Parathyroid adenoma (tissue), 2 donors: ENCODE measurements around the gene IL10.

Experiments
- H2AFZ ChIP-seq: fragments of 300-600 bp; sonication (generic); one replicate; pipeline ENCODE4 v1.7.0; 2017; ENCODE audit warnings: antibody characterized with exemption, mild to moderate bottlenecking
- H3K27ac ChIP-seq: fragments of 300-600 bp; sonication (generic); one replicate; pipeline ENCODE4 v1.7.0; 2017
- H3K27me3 ChIP-seq: fragments of 300-600 bp; sonication (generic); one replicate; pipeline ENCODE4 v1.7.0; 2017; ENCODE audit warnings: low read length; ENCODE audit not compliant: control insufficient read depth, insufficient read depth
- H3K36me3 ChIP-seq: fragments of 300-600 bp; sonication (generic); one replicate; pipeline ENCODE4 v1.7.0; 2017; ENCODE audit warnings: low read length; ENCODE audit not compliant: control insufficient read depth, insufficient read depth
- H3K4me1 ChIP-seq: fragments of 300-600 bp; sonication (generic); one replicate; pipeline ENCODE4 v1.7.0; 2017; ENCODE audit warnings: control low read depth
- H3K4me2 ChIP-seq: fragments of 300-600 bp; sonication (generic); one replicate; pipeline ENCODE4 v1.7.0; 2017; ENCODE audit warnings: low read length
- H3K4me3 ChIP-seq: fragments of 300-600 bp; sonication (generic); one replicate; pipeline ENCODE4 v1.7.0; 2017; ENCODE audit warnings: low read depth, low read length
- H3K79me2 ChIP-seq: fragments of 300-600 bp; sonication (generic); one replicate; pipeline ENCODE4 v1.7.0; 2017; ENCODE audit warnings: control low read depth
- H3K9ac ChIP-seq: fragments of 300-600 bp; sonication (generic); one replicate; pipeline ENCODE4 v1.7.0; 2017; ENCODE audit warnings: mild to moderate bottlenecking
- H3K9me3 ChIP-seq: fragments of 300-600 bp; sonication (generic); one replicate; pipeline ENCODE4 v1.7.0; 2017; ENCODE audit warnings: low read length; ENCODE audit not compliant: control insufficient read depth
- TF ChIP-seq, protein P1 (sequence below): fragments of 300-600 bp; sonication (generic); IDR thresholded peaks from one replicate; pipeline ENCODE4 v1.7.0; 2017; ENCODE audit warnings: antibody characterized with exemption, mild to moderate bottlenecking
- donor health status: primary hyperparathyroidism.

IL10 gene

DNA sequence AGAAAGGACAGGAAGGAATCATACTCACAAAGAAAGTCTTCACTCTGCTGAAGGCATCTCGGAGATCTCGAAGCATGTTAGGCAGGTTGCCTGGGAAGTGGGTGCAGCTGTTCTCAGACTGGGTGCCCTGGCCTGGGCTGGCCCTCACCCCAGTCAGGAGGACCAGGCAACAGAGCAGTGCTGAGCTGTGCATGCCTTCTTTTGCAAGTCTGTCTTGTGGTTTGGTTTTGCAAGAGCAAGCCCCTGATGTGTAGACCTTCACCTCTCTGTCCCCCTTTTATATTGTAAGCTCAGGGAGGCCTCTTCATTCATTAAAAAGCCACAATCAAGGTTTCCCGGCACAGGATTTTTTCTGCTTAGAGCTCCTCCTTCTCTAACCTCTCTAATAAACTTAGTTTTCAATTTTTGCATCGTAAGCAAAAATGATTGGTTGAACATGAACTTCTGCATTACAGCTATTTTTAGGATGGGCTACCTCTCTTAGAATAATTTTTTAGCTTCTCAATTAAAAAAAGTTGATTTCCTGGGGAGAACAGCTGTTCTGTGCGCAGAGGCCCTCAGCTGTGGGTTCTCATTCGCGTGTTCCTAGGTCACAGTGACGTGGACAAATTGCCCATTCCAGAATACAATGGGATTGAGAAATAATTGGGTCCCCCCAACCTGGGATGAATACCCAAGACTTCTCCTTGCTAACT, at the start of gene IL10:
Gene IL10, minus strand, starts transcription at position 252 of the 695 bp plus-strand sequence. Its CDS starts 59 bp downstream, at position 193.
- Histone ChIP-seq H3K4me2 (no peak within 1 kb of the TSS), H3K27ac (no peak within 1 kb of the TSS), H3K4me1 (no peaks in the 10 kb centered on the region), H3K36me3 (no peaks in the 10 kb centered on the region), H3K9me3 (no peaks in the 10 kb centered on the region), H3K27me3 (no peaks in the 10 kb centered on the region), H2AFZ (no peak within 1 kb of the TSS), H3K9ac (no peak within 1 kb of the TSS), H3K4me3 (no peak within 1 kb of the TSS), H3K79me2 (no peaks in the 10 kb centered on the region)
- TF ChIP-seq, protein P1, sequence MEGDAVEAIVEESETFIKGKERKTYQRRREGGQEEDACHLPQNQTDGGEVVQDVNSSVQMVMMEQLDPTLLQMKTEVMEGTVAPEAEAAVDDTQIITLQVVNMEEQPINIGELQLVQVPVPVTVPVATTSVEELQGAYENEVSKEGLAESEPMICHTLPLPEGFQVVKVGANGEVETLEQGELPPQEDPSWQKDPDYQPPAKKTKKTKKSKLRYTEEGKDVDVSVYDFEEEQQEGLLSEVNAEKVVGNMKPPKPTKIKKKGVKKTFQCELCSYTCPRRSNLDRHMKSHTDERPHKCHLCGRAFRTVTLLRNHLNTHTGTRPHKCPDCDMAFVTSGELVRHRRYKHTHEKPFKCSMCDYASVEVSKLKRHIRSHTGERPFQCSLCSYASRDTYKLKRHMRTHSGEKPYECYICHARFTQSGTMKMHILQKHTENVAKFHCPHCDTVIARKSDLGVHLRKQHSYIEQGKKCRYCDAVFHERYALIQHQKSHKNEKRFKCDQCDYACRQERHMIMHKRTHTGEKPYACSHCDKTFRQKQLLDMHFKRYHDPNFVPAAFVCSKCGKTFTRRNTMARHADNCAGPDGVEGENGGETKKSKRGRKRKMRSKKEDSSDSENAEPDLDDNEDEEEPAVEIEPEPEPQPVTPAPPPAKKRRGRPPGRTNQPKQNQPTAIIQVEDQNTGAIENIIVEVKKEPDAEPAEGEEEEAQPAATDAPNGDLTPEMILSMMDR: no peak

DNA sequence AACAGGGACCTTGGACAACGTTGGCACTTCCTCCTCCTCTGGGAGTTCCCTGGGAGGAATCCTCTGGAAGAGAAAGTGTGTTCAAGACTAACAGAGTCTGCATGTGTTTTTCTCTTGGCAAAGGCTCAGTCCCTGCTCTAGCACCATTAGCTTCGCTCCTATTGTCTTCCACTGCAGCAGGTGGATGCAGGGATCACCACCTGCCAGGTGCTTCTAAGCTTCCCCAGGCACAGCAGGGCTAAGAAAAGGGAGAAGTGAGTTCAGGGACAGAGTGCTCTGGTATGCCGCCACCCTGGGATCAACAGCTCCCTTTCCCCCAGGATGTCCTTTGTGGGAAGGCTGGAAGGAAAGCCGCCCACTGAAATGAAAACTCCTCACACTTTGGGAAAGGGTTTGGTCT, 49.2 kb upstream of the IL10 start:
- no peaks in the 10 kb centered on the region for H3K9me3 ChIP-seq
- no peaks in the 10 kb centered on the region for H3K27me3 ChIP-seq
- H3K4me3 ChIP-seq: no peak overlapping the region
- H3K36me3 ChIP-seq: no peaks in the 10 kb centered on the region
- no peak overlapping the region for H3K27ac ChIP-seq
- H3K4me1 ChIP-seq: no peaks in the 10 kb centered on the region
- TF ChIP-seq, protein P1: no peak
- no peaks in the 10 kb centered on the region for H3K79me2 ChIP-seq
- no peak overlapping the region for H3K4me2 ChIP-seq
- H2AFZ ChIP-seq: no peak overlapping the region
- no peak overlapping the region for H3K9ac ChIP-seq

DNA sequence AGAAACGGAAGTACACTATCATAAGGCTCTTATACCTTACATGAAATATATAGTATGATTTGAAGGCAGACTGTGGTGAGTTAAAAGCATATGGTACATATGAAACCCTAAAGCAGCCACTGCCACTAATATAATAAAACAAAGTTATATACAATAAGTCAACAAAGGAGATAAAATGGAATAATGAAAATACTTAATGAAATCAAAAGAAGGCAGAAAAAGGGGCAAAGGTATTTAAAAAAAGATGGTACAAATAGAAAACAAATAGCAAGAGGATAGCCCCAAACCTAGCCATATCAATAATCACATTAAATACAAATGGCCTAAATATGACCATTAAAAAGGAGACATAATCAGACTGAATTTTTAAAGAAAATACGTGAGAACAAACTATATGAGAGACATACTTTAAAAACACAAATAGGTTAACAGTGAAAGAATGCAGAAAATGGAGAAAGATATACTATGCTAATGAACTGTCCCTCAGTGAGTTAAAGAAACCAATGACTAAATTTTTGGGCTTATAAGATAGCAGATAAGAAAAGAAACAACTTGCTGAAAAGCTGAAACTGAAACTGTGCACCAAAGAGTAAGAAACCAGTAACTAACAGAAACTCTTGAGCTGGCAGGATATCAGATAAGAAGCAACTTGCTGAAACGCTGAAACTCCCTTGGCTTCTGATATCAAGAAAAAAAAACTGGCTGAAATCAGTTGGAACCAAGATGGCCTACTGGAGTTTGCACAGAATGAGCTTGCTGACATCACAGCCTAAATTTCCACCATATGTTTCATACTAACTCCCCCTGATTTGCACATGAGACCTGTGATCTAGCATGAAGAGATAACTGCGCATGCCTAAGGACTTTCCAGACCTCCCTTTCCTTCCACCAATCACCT, 44.3 kb upstream of the IL10 start:
- no peak overlapping the region for H3K4me2 ChIP-seq

DNA sequence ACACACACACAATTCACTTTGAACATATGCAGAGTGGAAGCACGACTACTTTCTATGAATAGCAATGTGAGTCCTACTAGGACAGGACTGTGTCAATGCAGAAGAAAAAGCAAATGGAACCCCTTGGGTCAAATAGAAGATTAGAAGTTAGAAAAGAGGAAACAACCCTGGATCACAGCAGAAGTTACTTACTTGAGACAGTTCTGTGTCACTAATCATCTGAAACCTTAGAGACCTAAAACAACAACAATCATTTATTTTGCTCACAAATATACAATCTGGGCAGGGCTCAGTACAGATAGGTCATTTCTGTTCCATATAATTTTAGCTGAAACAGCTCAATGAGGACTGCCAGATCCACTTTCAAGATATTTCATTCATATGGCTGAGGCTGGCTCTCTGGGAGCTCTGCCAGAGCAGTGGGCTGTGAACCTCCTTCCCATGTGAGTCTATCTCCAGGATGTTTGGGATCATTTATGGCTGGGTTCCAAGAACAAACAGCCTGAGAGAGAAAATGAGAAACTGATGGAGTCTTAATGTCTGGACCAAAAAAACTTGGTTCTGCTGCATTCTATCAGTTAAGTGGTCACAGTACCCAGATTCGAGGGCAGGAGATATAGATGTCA, 42.5 kb upstream of the IL10 start:
- no peak overlapping the region for H3K27ac ChIP-seq
- TF ChIP-seq, protein P1: no peak

More for the DNA sequence above, 44.3 kb upstream of the IL10 start:
- TF ChIP-seq, protein P1: no peak
- Histone ChIP-seq H2AFZ (no peak overlapping the region), H3K27ac (no peak overlapping the region), H3K4me1 (no peaks in the 10 kb centered on the region), H3K36me3 (no peaks in the 10 kb centered on the region), H3K27me3 (no peaks in the 10 kb centered on the region), H3K9me3 (no peaks in the 10 kb centered on the region), H3K9ac (no peak overlapping the region), H3K79me2 (no peaks in the 10 kb centered on the region), H3K4me3 (no peak overlapping the region)

More for the DNA sequence above, 42.5 kb upstream of the IL10 start:
- Histone ChIP-seq H3K9ac (no peak overlapping the region), H3K27me3 (no peaks in the 10 kb centered on the region), H3K4me1 (no peaks in the 10 kb centered on the region), H3K79me2 (no peaks in the 10 kb centered on the region), H3K4me3 (no peak overlapping the region), H3K36me3 (no peaks in the 10 kb centered on the region), H3K9me3 (no peaks in the 10 kb centered on the region), H3K4me2 (no peak overlapping the region), H2AFZ (no peak overlapping the region)
